Suprapubic skin (tissue), 4 donors: ENCODE data around the gene EFTUD2. TPM values are rescaled to one million over a fixed set of nuclear protein-coding genes. Genes with fewer than 3 reads are reported as not detected.

ENCODE experiments used
- DNase-seq, 2 donors: peaks; one replicate each; pipeline ENCODE4 v3.0.0-alpha.2; 2019; ENCODE audit warnings: low spot score in 2 of 2
- H3K27ac ChIP-seq: fragments of 200-600 bp; sonication (generic); one replicate; pipeline ENCODE4 v1.5.1; 2019
- H3K27me3 ChIP-seq: fragments of 200-600 bp; sonication (generic); one replicate; pipeline ENCODE4 v1.5.1; 2019
- H3K36me3 ChIP-seq: fragments of 200-600 bp; sonication (generic); one replicate; pipeline ENCODE4 v1.5.1; 2019
- H3K4me1 ChIP-seq: fragments of 200-600 bp; sonication (generic); one replicate; pipeline ENCODE4 v1.5.1; 2019
- H3K4me3 ChIP-seq: fragments of 200-600 bp; sonication (generic); one replicate; pipeline ENCODE4 v1.5.1; 2019; ENCODE audit warnings: mild to moderate bottlenecking
- H3K9me3 ChIP-seq: fragments of 200-600 bp; sonication (generic); one replicate; pipeline ENCODE4 v1.5.1; 2019
- EP300 ChIP-seq: sonication (generic); formaldehyde crosslinking; IDR thresholded peaks from one replicate; pipeline ENCODE4 v1.6.1; 2017; ENCODE audit warnings: antibody characterized with exemption
- POLR2A ChIP-seq, 2 donors: fragments of 450-650 bp; IDR thresholded peaks; one replicate each; pipeline ENCODE4 v1.6.1; 2017; ENCODE audit warnings: antibody characterized with exemption in 2 of 2, mild to moderate bottlenecking in 2 of 2, moderate library complexity in 2 of 2
- POLR2AphosphoS5 ChIP-seq, 3 donors: sonication (generic); formaldehyde crosslinking; IDR thresholded peaks; one replicate each; pipeline ENCODE4 v1.6.1; 2017; ENCODE audit warnings: antibody characterized with exemption in 3 of 3
- WGBS: methylation state at CpG from one replicate; pipeline ENCODE4 v1.1.5; 2018; 5-methylcytosine and 5-hydroxymethylcytosine counted together
- total RNA-seq, 4 donors: library from RNA; depleted of rRNA; stranded (reverse); fragments of >200 nt; gene quantifications; one replicate each; pipeline ENCODE4 v1.1.0, GENCODE V29; 2016
- TF ChIP-seq, protein P1 (sequence below), 2 donors: fragments of 200-600 bp in 1 of 2; fragments of 450-650 bp in 1 of 2; sonication (generic) in 1 of 2; IDR thresholded peaks; one replicate each; pipeline ENCODE4 v1.5.1; 2016 to 2019; ENCODE audit warnings: antibody characterized with exemption in 2 of 2, mild to moderate bottlenecking in 1 of 2, moderate library complexity in 1 of 2

Gene EFTUD2
- total RNA-seq, 4 donors from 2014 or later, result 46.6 to 114 (median 94.7) TPM

DNA sequence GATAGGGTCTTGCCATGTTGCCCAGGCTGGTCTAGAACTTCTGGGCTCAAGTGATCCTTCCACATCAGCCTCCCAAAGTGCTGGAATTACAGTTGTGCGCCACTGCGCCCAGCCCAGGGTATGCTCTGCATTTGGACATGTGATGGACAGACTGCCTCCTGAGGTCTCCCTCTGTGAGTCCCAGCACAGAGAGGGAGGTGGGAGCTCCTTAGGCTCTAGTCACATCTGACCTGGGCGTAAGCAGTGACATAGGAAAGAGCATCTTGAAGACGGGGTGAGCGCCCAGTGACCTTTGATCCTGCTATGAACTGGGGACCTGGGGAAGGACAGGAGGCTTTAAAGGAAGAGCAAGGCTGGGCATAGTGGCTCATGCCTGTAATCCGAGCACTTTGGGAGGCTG, 18.2 kb upstream of the EFTUD2 start:
- peak in 1 of 2 donors; percentile 46 for DNase-seq
- peaks cover 27% of the 10 kb centered on the region for H3K4me1 ChIP-seq
- H3K4me3 ChIP-seq, result no peak overlapping the region
- no peak overlapping the region for H3K27ac ChIP-seq
- H3K9me3 ChIP-seq, result no peaks in the 10 kb centered on the region
- TF ChIP-seq POLR2A (IDR thresholded peaks at IDR 0.05) (no peak), EP300 (no peak), POLR2AphosphoS5 (IDR thresholded peaks at IDR 0.05) (no peak)
- TF ChIP-seq, protein P1, sequence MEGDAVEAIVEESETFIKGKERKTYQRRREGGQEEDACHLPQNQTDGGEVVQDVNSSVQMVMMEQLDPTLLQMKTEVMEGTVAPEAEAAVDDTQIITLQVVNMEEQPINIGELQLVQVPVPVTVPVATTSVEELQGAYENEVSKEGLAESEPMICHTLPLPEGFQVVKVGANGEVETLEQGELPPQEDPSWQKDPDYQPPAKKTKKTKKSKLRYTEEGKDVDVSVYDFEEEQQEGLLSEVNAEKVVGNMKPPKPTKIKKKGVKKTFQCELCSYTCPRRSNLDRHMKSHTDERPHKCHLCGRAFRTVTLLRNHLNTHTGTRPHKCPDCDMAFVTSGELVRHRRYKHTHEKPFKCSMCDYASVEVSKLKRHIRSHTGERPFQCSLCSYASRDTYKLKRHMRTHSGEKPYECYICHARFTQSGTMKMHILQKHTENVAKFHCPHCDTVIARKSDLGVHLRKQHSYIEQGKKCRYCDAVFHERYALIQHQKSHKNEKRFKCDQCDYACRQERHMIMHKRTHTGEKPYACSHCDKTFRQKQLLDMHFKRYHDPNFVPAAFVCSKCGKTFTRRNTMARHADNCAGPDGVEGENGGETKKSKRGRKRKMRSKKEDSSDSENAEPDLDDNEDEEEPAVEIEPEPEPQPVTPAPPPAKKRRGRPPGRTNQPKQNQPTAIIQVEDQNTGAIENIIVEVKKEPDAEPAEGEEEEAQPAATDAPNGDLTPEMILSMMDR (IDR thresholded peaks at IDR 0.05), result no peak
- no peaks in the 10 kb centered on the region for H3K36me3 ChIP-seq
- 87% methylated on average over 6 of the region's 6 CpGs for WGBS
- H3K27me3 ChIP-seq, result peaks cover 8% of the 10 kb centered on the region

DNA sequence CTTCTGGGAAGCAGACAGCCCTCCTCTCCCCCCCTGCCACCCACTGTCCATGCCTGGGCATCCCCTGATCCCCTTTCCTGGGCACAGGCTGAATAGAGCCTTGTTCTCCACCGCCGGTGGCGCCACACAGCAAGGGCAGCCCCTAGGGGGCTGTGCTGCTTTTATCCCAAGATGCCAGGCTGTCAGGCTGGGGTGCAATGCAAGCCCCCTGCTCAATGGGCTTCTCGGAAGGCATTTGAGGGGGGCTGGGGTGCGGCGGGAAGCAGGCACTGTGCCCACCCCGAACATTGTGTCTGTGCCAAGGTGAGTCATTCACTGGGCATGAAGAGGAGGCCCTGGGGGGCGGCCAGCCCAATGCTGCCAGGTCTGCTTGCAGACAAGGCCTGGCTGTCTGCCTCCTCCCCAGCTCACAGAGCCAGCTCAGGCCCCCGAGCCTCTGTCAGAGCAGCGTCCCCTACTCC, 17.6 kb upstream of the EFTUD2 start:
- 28% methylated on average over 6 of the region's 10 CpGs for WGBS
- Histone ChIP-seq H3K36me3 (no peaks in the 10 kb centered on the region), H3K4me1 (peaks cover 27% of the 10 kb centered on the region), H3K4me3 (no peak overlapping the region), H3K27me3 (peaks cover 14% of the 10 kb centered on the region), H3K9me3 (no peaks in the 10 kb centered on the region), H3K27ac (peak overlapping the region; percentile 44)
- DNase-seq, result peak in 1 of 2 donors; percentile 66
- no peak for TF ChIP-seq EP300
- TF ChIP-seq, protein P1 (IDR thresholded peaks at IDR 0.05), result no peak
- no peak for TF ChIP-seq POLR2AphosphoS5 (IDR thresholded peaks at IDR 0.05)
- no peak for TF ChIP-seq POLR2A (IDR thresholded peaks at IDR 0.05)

DNA sequence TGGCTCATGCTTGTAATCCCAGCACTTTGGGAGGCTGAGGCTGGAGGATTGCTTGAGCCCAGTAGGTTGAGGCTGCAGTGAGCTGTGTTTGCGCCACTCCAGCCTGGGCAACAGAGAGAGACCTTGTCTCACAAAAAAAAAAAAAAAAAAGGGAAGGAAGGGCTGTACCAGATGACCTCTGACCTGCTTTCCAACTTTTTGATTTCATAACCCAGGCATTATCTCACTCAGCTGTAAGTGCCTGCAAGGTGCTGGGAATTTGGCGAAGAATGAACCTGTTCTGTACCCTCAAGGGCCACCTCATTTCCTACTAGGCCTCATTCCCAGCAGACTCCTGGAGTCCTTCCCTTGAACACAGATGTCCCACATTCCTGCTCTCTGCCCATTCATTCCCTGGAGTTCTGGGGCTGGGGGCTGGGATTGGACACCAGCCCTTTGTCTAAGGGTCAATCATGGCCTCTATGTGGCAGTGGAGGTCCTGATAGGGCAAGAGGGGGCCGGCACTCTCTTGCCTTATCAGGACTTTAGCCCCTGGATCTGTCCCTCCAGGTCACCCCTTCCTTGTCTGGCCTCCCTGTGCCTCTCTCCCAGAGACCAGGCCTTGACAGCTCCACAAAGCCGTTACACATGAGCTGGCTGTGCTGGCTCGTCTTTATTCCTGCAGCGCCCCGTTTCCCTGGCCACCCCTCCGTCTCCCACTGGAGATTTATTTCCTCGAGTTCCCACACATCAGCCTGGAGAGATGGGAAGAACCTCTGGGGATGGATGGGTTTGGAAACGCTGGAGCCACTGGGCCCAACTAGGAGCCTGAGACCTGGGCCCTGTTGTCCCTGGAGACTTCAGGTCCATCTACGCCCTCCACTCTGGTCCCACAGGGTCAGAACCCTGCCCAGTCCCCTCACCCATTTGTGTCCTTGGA, 16.9 kb upstream of the EFTUD2 start:
- H3K36me3 ChIP-seq, result no peaks in the 10 kb centered on the region
- H3K4me3 ChIP-seq, result no peak overlapping the region
- DNase-seq, result peak in 1 of 2 donors; percentile 44
- H3K27me3 ChIP-seq, result peaks cover 21% of the 10 kb centered on the region
- peak overlapping the region; percentile 44 for H3K27ac ChIP-seq
- TF ChIP-seq POLR2AphosphoS5 (IDR thresholded peaks at IDR 0.05) (no peak), EP300 (no peak), POLR2A (IDR thresholded peaks at IDR 0.05) (no peak)
- TF ChIP-seq, protein P1 (IDR thresholded peaks at IDR 0.05), result no peak
- peaks cover 34% of the 10 kb centered on the region for H3K4me1 ChIP-seq
- no peaks in the 10 kb centered on the region for H3K9me3 ChIP-seq
- 66% methylated on average over 11 of the region's 11 CpGs for WGBS

DNA sequence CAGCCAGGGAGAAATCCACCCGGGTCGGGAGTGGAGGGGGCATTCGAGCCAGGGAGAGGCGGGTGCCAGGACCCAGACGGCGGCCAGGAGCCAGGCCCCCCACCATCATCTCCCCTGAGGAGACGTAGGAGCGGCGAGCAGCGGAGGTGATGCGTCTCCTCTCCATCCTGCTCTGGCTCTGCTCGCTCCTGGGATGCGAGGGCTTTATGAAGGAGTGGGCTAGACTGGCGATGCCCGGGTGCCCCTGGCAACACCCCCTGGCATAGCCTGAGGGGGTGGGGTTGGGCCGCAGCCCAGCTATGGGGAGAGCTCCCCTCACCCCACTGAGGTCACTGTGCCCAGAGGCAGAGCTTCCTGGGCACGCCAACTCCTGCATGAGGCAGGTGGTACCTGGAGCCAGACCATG, 16.1 kb upstream of the EFTUD2 start, which contains the start of gene GFAP:
Gene GFAP (minus strand): TSS at position 180 of the 406 bp plus-strand sequence. CDS start 14 bp downstream, at position 166.
- 81% methylated on average over 13 of the region's 17 CpGs for WGBS

DNA sequence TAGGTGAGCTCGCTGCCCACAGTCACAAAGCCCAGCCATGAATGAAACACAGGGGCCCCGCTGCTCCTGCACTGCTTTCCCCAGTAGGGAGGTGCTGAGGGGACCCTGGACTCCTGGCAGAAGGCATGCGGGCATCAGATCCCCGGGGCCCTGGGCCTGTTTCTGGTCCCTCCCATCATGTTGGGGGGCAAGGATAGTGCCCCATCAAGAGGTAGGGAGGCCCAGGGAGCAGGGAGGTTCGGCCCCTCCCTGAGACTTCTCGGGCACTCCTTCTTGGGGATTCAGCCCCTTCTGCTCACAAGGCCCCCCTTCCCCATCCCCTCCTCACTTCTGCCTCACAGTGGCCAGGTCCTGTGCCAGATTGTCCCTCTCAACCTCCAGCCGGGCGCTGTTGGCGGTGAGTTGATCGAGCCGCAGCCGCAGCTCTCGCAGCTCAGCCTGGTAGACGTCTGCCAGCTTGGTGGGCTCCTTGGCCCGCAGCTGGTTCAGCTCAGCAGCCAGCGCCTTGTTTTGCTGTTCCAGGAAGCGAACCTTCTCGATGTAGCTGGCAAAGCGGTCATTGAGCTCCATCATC, 15.5 kb upstream of the EFTUD2 start:
- H3K4me3 ChIP-seq, result no peak overlapping the region
- H3K27ac ChIP-seq, result no peak overlapping the region
- no peaks in the 10 kb centered on the region for H3K9me3 ChIP-seq
- WGBS, result 89% methylated on average over 10 of the region's 19 CpGs
- peaks cover 32% of the 10 kb centered on the region for H3K4me1 ChIP-seq
- TF ChIP-seq POLR2A (IDR thresholded peaks at IDR 0.05) (no peak), EP300 (no peak), POLR2AphosphoS5 (IDR thresholded peaks at IDR 0.05) (no peak)
- TF ChIP-seq, protein P1 (IDR thresholded peaks at IDR 0.05), result no peak
- H3K36me3 ChIP-seq, result no peaks in the 10 kb centered on the region
- no peak for DNase-seq
- peaks cover 23% of the 10 kb centered on the region for H3K27me3 ChIP-seq

More for the DNA sequence above, 16.1 kb upstream of the EFTUD2 start, which contains the start of gene GFAP:
- no peaks in the 10 kb centered on the region for H3K9me3 ChIP-seq
- peaks cover 35% of the 10 kb centered on the region for H3K4me1 ChIP-seq
- H3K27ac ChIP-seq, result peak within 1 kb of the TSS; percentile 44
- no peaks in the 10 kb centered on the region for H3K36me3 ChIP-seq
- DNase-seq, result peak; percentile 55 to 72
- H3K27me3 ChIP-seq, result peaks cover 23% of the 10 kb centered on the region
- H3K4me3 ChIP-seq, result no peak within 1 kb of the TSS
- TF ChIP-seq POLR2AphosphoS5 (IDR thresholded peaks at IDR 0.05), result no peak
